AG04449 (cell line): Measurements from ENCODE around the gene PCDHGC5.

Experiments
- CTCF ChIA-PET: fragments of 350-600 bp; formaldehyde crosslinking; extraction: SDS; loops from one replicate; lab custom pipeline; 2021; ENCODE audit warnings: antibody characterized with exemption; lab: Yijun Ruan, JAX
- POLR2A ChIA-PET: fragments of 400-600, 350-600 bp; formaldehyde crosslinking; extraction: SDS; loops from one replicate; lab custom pipeline; 2020; ENCODE audit warnings: antibody characterized with exemption, inconsistent platforms; lab: Yijun Ruan, JAX
- DNase-seq: peaks from one replicate; pipeline ENCODE4 v3.0.0-alpha.2; 2010; ENCODE audit warnings: low read depth, low spot score
- H3K4me3 ChIP-seq: 2 replicates; pipeline ENCODE4 v1.5.1; 2011; ENCODE audit warnings: low read depth, mild to moderate bottlenecking, control low read depth, low read length
- CTCF ChIP-seq: IDR thresholded peaks from one replicate; pipeline ENCODE4 v1.5.1; 2011; ENCODE audit warnings: mild to moderate bottlenecking, moderate library complexity, low read length, control low read depth, inconsistent platforms; ENCODE audit not compliant: insufficient read depth; ENCODE audit errors: missing control alignments

Gene PCDHGC5

GRCh38 chr5:141475625-141476131, 13.2 kb upstream of the PCDHGC5 start, which contains the start of gene PCDHGC3:
Gene PCDHGC3, plus strand, starts transcription at chr5:141475966. Its CDS starts 151 bp downstream, at chr5:141476117.
- peak; percentile 77 for DNase-seq
- TF ChIP-seq CTCF: peak; percentile 50
- POLR2A ChIA-PET: interaction anchor here (0.7 to 2.2 kb wide), 9 partner anchors 11 to 45 kb away, joined by 3 to 16 read pairs (median 5); partner anchors contain the start of genes PCDHGA12 and PCDHGC5
- peak within 1 kb of the TSS; percentile 84 for H3K4me3 ChIP-seq
- CTCF ChIA-PET: interaction anchor here (0.6 to 7.5 kb wide), 22 partner anchors 8 to 133 kb away, joined by 3 to 99 read pairs (median 6); partner anchors contain the start of genes PCDHGA11, PCDHGA12, PCDHGB7 and PCDHGC4

GRCh38 chr5:141476132-141476911, 12.6 kb upstream of the PCDHGC5 start:
- H3K4me3 ChIP-seq: peak overlapping the region; percentile 84
- POLR2A ChIA-PET: interaction anchor here (0.8 to 2.2 kb wide), 8 partner anchors 9 to 45 kb away, joined by 3 to 16 read pairs (median 4); partner anchors contain the start of genes PCDHGC4 and PCDHGC5
- CTCF ChIA-PET: interaction anchor here (0.9 to 7.5 kb wide), 16 partner anchors 9 to 88 kb away, joined by 3 to 99 read pairs (median 8); partner anchors contain the start of genes PCDHGA11, PCDHGA12 and PCDHGC5
- peak; percentile 36 for DNase-seq
- TF ChIP-seq CTCF: no peak

- peak overlapping the region; percentile 84 for H3K4me3 ChIP-seq
- DNase-seq: no peak
- CTCF ChIA-PET: interaction anchor here (0.9 to 7.5 kb wide), 20 partner anchors 8 to 142 kb away, joined by 3 to 99 read pairs (median 8); partner anchors contain the start of genes DIAPH1, PCDHGA11, PCDHGA12 and PCDHGC5
- POLR2A ChIA-PET: interaction anchor here (1.0 to 2.2 kb wide), 7 partner anchors 8 to 44 kb away, joined by 3 to 16 read pairs (median 5); partner anchors contain the start of gene PCDHGC4
- no peak for TF ChIP-seq CTCF
Measured at GRCh38 chr5:141477044-141477575, 11.8 kb upstream of the PCDHGC5 start.

- H3K4me3 ChIP-seq: peak overlapping the region; percentile 84
- CTCF ChIA-PET: interaction anchor here (1.0 to 7.5 kb wide), 13 partner anchors 10 to 141 kb away, joined by 3 to 99 read pairs (median 7); partner anchors contain the start of genes DIAPH1, PCDHGA11, PCDHGA12 and PCDHGC5
- POLR2A ChIA-PET: interaction anchor here (1.0 to 1.7 kb wide), 2 partner anchors 31 to 44 kb away, joined by 3 to 8 read pairs; no protein-coding TSS in a partner anchor
- no peak for DNase-seq
- no peak for TF ChIP-seq CTCF
Measured at GRCh38 chr5:141477815-141478214, 11.1 kb upstream of the PCDHGC5 start.

- DNase-seq: no peak
- TF ChIP-seq CTCF: peak; percentile 28
- POLR2A ChIA-PET: interaction anchor here (1.0 to 1.7 kb wide), 3 partner anchors 10 to 43 kb away, joined by 3 to 8 read pairs (median 5); partner anchors contain the start of gene PCDHGC5
- H3K4me3 ChIP-seq: peak overlapping the region; percentile 84
- CTCF ChIA-PET: interaction anchor here (0.9 to 7.5 kb wide), 17 partner anchors 9 to 140 kb away, joined by 3 to 99 read pairs (median 6); partner anchors contain the start of genes DIAPH1, PCDHGA11, PCDHGA12 and PCDHGC5
Measured at GRCh38 chr5:141478321-141478945, 10.4 kb upstream of the PCDHGC5 start.
